ENCODE data around the gene ARHGAP35.
"Not testable (repeated sequence)": the region's sequence is repeated elsewhere in the genome, so short reads cannot be mapped to it uniquely, and the experiment has no call there.

The ARHGAP35 gene

DNA sequence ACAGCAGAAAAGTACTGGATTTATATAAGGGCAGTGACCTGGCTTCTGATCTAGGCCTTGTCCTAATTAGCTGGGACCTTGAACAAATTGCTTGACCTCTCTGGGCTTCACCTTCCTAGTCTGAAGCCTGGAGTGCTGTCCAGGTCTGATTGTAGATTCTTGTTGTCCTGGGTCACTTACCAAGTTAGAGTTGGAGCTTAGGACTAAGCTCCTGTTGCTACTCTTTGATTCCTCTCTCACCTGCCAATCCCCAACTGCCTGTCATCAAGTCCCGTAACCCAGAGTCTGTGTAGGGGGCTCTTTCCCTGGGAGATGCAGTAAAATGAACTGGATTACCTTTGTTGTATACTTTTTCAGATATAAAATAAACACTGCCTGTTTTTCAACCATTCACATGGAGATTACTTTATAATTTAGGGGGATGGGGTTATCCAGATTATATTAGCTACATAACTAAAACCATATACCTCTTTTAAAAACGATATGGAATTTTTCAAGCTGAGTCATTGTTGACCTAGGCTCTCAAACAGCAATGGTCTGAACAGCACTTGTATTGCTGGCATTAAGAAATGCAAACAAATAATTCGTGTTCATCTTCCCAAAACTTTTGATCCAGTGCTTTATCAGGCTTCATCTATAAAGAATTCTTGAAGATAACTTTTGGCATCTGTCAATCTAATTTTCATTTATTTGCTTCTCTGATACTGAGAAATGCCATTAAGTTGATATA lies 5.8 kb downstream of the ARHGAP35 start:
- Histone ChIP-seq H3K36me3 (ENCODE audit: insufficient read depth, low read length) (peaks cover 2% of the 10 kb centered on the region), H2AFZ (ENCODE audit: low read depth, low read length) (no peak overlapping the region), H3K27me3 (ENCODE audit: insufficient read depth, low read length) (no peaks in the 10 kb centered on the region), H3K4me1 (ENCODE audit: insufficient read depth, low read length) (peaks cover 44% of the 10 kb centered on the region), H3K9me3 (ENCODE audit: low read length) (no peaks in the 10 kb centered on the region), H3K4me3 (ENCODE audit: low read length) (no peak overlapping the region)

DNA sequence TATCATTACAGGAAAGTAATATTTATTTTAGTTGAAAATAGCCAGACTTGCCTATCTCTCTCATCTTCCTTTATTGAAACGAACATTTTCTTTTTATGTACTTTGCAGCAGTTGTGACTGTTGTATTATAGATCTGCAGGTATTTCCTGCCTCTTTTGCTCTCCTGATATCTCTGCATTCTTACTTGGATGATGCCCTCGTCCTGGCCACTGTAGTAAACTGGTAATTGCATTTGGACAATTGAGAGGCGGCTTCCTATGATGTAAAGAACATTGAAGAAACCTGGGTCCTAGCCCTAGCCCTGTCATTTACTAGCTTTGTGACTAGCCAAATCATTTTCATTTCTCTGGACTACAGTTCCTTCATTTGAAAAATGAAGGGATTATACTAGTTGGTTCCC lies 6.4 kb downstream of the ARHGAP35 start:
- Histone ChIP-seq H3K36me3 (ENCODE audit: insufficient read depth, low read length) (peaks cover 2% of the 10 kb centered on the region), H3K4me1 (ENCODE audit: insufficient read depth, low read length) (peaks cover 38% of the 10 kb centered on the region), H3K4me3 (ENCODE audit: low read length) (no peak overlapping the region), H3K27me3 (ENCODE audit: insufficient read depth, low read length) (no peaks in the 10 kb centered on the region), H2AFZ (ENCODE audit: low read depth, low read length) (no peak overlapping the region), H3K9me3 (ENCODE audit: low read length) (no peaks in the 10 kb centered on the region)

DNA sequence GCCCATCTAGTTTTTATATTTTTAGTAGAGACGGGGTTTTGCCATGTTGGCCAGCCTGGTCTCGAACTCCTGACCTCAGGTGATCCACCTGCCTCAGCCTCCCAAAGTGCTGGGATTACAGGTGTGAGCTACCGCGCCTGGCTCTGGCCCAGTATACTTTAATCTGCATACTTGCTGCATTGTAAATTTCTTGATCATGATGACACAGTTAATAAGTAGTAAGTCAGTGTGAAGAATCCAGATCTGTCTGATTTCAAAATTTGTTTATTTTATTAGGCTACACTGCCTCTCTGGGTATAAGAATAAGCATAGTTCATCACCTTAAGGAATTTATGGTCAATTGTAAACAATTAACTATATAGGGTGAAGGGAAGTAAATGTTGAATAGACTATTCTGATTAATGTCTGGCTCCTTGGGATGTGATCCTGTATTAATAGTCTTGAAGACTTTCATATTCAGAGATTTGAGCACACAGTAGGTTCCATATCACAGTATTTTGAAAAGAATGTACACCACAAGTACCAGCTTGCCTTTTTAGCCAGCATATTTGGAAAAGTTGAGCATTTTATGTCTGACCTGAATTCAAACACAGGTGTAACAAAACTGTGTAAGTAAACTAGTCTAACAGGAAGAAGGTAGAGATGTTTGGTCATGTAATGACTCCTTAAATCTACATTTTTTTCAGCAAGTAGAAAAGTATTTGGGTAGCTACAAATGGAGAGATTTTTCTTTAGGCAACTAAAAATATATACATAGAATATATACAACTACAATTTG lies 7.4 kb downstream of the ARHGAP35 start:
- Histone ChIP-seq H3K36me3 (ENCODE audit: insufficient read depth, low read length) (peaks cover 2% of the 10 kb centered on the region), H3K27me3 (ENCODE audit: insufficient read depth, low read length) (no peaks in the 10 kb centered on the region), H2AFZ (ENCODE audit: low read depth, low read length) (no peak overlapping the region), H3K4me1 (ENCODE audit: insufficient read depth, low read length) (peaks cover 28% of the 10 kb centered on the region), H3K9me3 (ENCODE audit: low read length) (no peaks in the 10 kb centered on the region), H3K4me3 (ENCODE audit: low read length) (no peak overlapping the region)

DNA sequence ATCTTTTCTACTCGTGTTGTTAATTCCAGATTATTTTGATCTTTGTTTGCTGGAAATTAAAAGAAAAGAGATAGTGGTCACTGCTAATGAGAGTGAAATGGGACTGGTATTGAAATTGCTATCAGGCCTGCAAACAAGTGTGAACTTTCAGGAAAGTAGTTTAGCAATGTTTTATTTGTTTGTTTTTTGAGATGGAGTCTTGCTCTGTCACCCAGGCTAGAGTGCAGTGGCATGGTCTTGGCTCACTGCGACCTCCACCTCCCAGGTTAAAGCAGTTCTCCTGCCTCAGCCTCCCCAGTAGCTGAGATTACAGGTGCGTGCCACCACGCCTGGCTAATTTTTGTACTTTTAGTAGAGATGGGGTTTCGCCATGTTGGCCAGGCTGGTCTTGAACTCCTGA lies 10.4 kb downstream of the ARHGAP35 start:
- H3K36me3 ChIP-seq (ENCODE audit: insufficient read depth, low read length); H3K4me3 ChIP-seq (ENCODE audit: low read length); H3K9me3 ChIP-seq (ENCODE audit: low read length); H2AFZ ChIP-seq (ENCODE audit: low read depth, low read length); H3K27me3 ChIP-seq (ENCODE audit: insufficient read depth, low read length): not testable (repeated sequence)
- H3K4me1 ChIP-seq (ENCODE audit: insufficient read depth, low read length) = peaks cover 15% of the 10 kb centered on the region

DNA sequence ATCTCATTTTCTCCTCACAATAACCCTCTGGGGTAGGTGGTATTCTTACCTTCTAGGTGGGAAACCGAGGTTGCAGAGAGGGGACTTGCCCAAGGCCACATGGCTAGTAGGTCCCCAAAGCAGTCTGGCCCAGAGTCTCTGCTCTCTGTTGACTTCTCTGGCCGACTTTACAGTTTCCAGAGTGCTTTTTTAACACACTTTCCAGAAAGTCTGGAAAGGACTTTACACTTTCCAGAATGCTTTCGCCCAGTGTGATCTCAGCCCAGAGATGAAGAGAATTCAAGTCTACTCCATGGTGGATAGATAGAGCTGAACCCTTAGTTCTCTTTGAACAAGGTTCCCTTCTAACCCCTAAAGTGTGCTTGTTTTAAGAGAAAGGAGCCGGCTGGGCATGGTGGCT lies 12.2 kb downstream of the ARHGAP35 start:
- no peak overlapping the region for H3K4me3 ChIP-seq (ENCODE audit: low read length)
- H2AFZ ChIP-seq (ENCODE audit: low read depth, low read length) = no peak overlapping the region
- no peaks in the 10 kb centered on the region for H3K9me3 ChIP-seq (ENCODE audit: low read length)
- H3K27me3 ChIP-seq (ENCODE audit: insufficient read depth, low read length) = no peaks in the 10 kb centered on the region
- no peaks in the 10 kb centered on the region for H3K36me3 ChIP-seq (ENCODE audit: insufficient read depth, low read length)
- H3K4me1 ChIP-seq (ENCODE audit: insufficient read depth, low read length) = peaks cover 11% of the 10 kb centered on the region

DNA sequence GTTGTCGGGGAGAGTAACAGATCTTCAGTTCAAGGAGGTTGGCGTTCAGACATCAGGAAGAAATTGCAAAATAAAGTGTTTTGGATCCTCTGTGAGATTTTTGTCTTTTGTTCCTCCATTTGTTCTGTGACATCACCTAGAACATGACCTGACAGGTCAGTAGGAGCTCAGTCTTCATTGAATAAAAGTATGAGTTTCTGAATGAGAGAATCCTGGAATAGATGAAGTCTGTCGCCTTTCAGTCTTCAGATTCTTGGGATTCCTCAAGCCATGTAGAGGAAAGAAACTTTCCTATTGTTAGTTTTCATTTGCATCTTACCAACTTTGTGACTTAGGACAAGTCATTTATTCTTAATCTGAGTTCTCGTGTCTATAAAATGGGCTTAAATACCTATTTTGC lies 14.4 kb downstream of the ARHGAP35 start:
- H2AFZ ChIP-seq (ENCODE audit: low read depth, low read length) = no peak overlapping the region
- H3K4me1 ChIP-seq (ENCODE audit: insufficient read depth, low read length) = peaks cover 11% of the 10 kb centered on the region
- no peaks in the 10 kb centered on the region for H3K27me3 ChIP-seq (ENCODE audit: insufficient read depth, low read length)
- H3K4me3 ChIP-seq (ENCODE audit: low read length) = no peak overlapping the region
- H3K36me3 ChIP-seq (ENCODE audit: insufficient read depth, low read length) = no peaks in the 10 kb centered on the region
- no peaks in the 10 kb centered on the region for H3K9me3 ChIP-seq (ENCODE audit: low read length)

DNA sequence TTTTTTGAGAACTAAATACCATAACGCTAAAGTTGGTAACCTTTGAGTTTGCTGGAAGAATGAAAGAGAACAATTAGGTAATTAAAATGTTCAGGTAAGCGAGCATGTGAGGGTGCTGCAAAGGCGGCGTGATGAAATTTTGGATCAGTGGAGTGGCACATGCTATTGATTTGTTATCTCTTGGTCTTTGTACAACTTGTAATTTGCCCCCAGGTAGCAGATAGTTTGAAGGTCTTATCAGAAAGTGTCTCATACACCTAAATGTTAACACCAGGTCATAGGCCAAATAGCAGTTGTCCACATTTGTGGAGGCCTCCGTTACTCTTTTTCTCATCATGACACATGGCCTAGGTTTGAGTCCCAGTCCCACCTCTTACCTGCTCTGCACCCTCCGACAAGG lies 14.9 kb downstream of the ARHGAP35 start:
- H3K4me3 ChIP-seq (ENCODE audit: low read length) = no peak overlapping the region
- peaks cover under 1% of the 10 kb centered on the region for H3K36me3 ChIP-seq (ENCODE audit: insufficient read depth, low read length)
- H3K9me3 ChIP-seq (ENCODE audit: low read length) = no peaks in the 10 kb centered on the region
- H3K4me1 ChIP-seq (ENCODE audit: insufficient read depth, low read length) = peaks cover 11% of the 10 kb centered on the region
- no peaks in the 10 kb centered on the region for H3K27me3 ChIP-seq (ENCODE audit: insufficient read depth, low read length)
- no peak overlapping the region for H2AFZ ChIP-seq (ENCODE audit: low read depth, low read length)

DNA sequence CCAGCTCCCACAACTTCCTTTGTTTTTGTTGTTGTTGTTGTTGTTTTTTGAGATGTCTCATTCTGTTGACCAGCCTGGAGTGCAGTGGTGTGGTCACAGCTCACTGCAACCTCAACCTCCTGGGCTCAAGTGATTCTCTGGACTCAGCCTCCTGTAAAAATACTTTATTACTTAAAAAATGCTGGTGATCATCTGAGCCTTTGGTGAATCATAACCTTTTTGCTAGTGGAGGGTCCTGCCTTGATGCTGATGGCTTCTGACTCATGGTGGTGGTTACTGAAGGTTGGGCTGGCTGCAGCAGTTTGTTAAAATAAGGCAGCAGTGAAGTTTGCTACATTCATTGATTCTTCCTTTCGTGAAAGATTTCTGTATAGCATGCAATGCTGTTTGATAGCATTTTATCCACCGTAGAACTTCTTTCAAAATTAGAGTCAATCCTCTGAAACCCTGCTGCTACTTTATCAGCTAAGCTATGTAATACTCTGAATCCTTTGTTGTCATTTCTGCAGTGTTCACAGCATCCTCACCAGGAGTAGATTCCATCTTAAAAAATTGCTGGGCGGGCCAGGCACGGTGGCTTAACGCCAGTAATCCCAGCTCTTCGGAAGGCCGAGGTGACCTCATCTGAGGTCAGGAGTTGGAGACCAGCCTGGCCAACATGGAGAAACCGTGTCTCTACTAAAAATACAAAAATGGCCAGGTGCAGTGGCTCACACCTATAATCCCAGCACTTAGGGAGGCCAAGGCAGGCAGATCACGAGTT lies 18.0 kb downstream of the ARHGAP35 start:
- no peaks in the 10 kb centered on the region for H3K27me3 ChIP-seq (ENCODE audit: insufficient read depth, low read length)
- no peak overlapping the region for H3K4me3 ChIP-seq (ENCODE audit: low read length)
- H3K36me3 ChIP-seq (ENCODE audit: insufficient read depth, low read length) = peaks cover 2% of the 10 kb centered on the region
- no peaks in the 10 kb centered on the region for H3K9me3 ChIP-seq (ENCODE audit: low read length)
- no peak overlapping the region for H2AFZ ChIP-seq (ENCODE audit: low read depth, low read length)
- H3K4me1 ChIP-seq (ENCODE audit: insufficient read depth, low read length) = peaks cover 15% of the 10 kb centered on the region

DNA sequence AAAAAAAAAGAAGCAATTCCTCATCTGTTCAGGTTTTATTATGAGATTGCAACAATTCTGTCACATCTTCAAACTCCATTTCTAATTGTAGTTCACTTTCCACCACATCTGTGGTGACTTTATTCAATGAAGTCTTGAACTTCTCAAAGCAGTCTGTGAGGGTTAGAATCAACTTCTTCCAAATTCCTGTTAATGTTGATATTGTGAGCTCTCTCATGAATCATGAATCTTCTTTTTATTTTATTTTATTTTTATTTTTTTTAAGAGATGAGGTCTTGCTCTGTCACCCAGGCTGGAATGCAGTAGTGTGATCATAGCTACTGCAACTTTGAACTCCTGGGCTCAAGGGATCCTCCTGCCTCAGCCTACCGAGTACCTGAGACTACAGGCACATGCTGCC lies 19.6 kb downstream of the ARHGAP35 start:
- H3K27me3 ChIP-seq (ENCODE audit: insufficient read depth, low read length) = no peaks in the 10 kb centered on the region
- no peak overlapping the region for H2AFZ ChIP-seq (ENCODE audit: low read depth, low read length)
- H3K4me3 ChIP-seq (ENCODE audit: low read length) = no peak overlapping the region
- H3K4me1 ChIP-seq (ENCODE audit: insufficient read depth, low read length) = peaks cover 9% of the 10 kb centered on the region
- H3K9me3 ChIP-seq (ENCODE audit: low read length) = no peaks in the 10 kb centered on the region
- peaks cover 2% of the 10 kb centered on the region for H3K36me3 ChIP-seq (ENCODE audit: insufficient read depth, low read length)

DNA sequence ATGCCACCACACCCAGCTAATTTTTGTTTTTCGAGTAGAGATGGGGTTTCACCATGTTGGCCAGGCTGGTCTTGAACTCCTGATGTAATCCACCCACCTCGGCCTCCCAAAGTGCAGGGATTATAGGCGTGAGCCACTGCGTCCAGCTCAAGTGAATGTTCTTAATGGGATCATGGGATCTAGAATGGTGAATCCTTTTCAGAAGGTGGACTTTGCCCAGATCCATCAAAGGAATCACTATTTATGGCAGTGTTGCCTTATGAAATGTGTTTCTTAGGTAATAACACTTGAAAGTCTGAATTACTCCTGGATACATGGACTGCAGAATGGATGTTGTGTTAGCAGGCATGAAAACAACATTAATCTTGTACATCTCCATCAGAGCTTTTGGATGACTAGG lies 20.3 kb downstream of the ARHGAP35 start:
- H3K4me3 ChIP-seq (ENCODE audit: low read length) = no peak overlapping the region
- H3K4me1 ChIP-seq (ENCODE audit: insufficient read depth, low read length) = peaks cover 4% of the 10 kb centered on the region
- no peaks in the 10 kb centered on the region for H3K27me3 ChIP-seq (ENCODE audit: insufficient read depth, low read length)
- H2AFZ ChIP-seq (ENCODE audit: low read depth, low read length) = no peak overlapping the region
- peaks cover 2% of the 10 kb centered on the region for H3K36me3 ChIP-seq (ENCODE audit: insufficient read depth, low read length)
- no peaks in the 10 kb centered on the region for H3K9me3 ChIP-seq (ENCODE audit: low read length)

DNA sequence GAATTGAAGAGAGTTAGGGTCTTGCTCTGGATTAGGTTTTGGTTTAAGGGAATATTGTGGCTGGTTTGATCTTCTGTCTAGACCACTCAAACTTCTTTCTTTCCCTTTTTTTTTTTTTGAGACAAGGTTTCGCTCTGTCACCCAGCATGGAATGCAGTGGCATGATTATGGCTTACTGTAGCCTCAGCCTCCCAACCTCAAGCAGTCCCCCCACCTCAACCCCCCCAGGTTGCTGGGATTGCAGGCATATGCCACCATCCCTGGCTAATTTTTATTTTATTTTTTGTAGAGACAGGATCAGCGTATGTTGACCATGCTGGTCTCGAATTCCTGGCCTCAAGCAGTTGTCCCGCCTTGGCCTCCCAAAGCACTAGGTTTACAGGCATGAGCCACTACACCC lies 21.2 kb downstream of the ARHGAP35 start:
- Histone ChIP-seq H3K4me1 (ENCODE audit: insufficient read depth, low read length) (peaks cover 4% of the 10 kb centered on the region), H3K36me3 (ENCODE audit: insufficient read depth, low read length) (peaks cover 2% of the 10 kb centered on the region), H2AFZ (ENCODE audit: low read depth, low read length) (no peak overlapping the region), H3K9me3 (ENCODE audit: low read length) (no peaks in the 10 kb centered on the region), H3K4me3 (ENCODE audit: low read length) (no peak overlapping the region), H3K27me3 (ENCODE audit: insufficient read depth, low read length) (no peaks in the 10 kb centered on the region)

DNA sequence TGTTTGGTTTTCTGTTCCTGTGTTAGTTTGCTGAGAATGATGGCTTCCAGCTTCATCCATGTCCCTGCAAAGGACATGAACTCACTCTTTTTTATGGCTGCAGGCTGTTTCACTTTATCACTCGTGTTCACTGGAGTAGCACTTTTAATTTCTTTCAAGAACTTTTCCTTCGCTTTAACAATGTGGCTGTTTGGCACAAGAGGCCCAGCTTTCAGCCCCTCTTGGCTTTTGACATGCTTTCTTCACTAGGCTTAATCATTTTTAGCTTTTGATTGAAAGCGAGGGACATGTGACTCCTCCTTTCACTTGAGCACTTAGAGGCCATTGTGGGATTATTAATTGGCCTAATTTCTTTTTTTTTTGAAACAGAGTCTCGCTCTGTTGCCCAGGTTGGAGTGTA lies 22.0 kb downstream of the ARHGAP35 start:
- not testable (repeated sequence) for H3K9me3 ChIP-seq (ENCODE audit: low read length); H3K4me1 ChIP-seq (ENCODE audit: insufficient read depth, low read length); H3K36me3 ChIP-seq (ENCODE audit: insufficient read depth, low read length); H3K27me3 ChIP-seq (ENCODE audit: insufficient read depth, low read length); H3K4me3 ChIP-seq (ENCODE audit: low read length); H2AFZ ChIP-seq (ENCODE audit: low read depth, low read length)

DNA sequence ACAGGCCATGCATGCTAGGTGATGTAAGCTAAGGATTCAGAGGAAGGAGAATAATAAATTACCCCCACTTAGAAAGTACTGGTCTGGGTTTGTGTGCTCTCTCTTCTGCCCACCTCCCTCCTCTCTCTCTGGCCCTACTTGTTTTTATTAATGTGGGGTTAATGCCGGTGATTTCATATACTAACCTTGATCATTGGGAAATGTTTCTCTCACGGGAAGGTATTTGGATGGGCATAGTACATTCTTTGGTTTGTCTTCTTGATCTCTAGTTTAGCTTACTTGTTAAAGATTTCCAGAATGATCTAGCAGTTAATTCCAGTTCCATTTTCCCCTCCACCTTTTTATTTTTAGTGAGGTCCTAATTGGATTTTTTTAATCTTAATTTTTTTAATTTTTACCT lies 24.6 kb downstream of the ARHGAP35 start:
- peaks cover 4% of the 10 kb centered on the region for H3K4me1 ChIP-seq (ENCODE audit: insufficient read depth, low read length)
- H3K4me3 ChIP-seq (ENCODE audit: low read length) = no peak overlapping the region
- H3K9me3 ChIP-seq (ENCODE audit: low read length) = peaks cover 2% of the 10 kb centered on the region
- H2AFZ ChIP-seq (ENCODE audit: low read depth, low read length) = no peak overlapping the region
- no peaks in the 10 kb centered on the region for H3K27me3 ChIP-seq (ENCODE audit: insufficient read depth, low read length)
- peaks cover 2% of the 10 kb centered on the region for H3K36me3 ChIP-seq (ENCODE audit: insufficient read depth, low read length)

Data from neuron (in vitro differentiated cells).